GM12865 (cell line): ENCODE measurements around the gene ADAM23.

Experiments used
- DNase-seq: peaks from one replicate; pipeline ENCODE4 v3.0.0; 2010; ENCODE audit warnings: low read depth
- H3K4me3 ChIP-seq: 2 replicates; pipeline ENCODE4 v1.5.1; 2011; ENCODE audit warnings: mild to moderate bottlenecking, low read depth, low read length, control low read depth
- TF ChIP-seq, protein P1 (sequence below): IDR thresholded peaks from 2 replicates; pipeline ENCODE4 v1.5.1; 2011; ENCODE audit warnings: low read length, control low read depth, low read depth, inconsistent platforms; ENCODE audit not compliant: insufficient read depth; ENCODE audit errors: missing control alignments

ADAM23 gene

DNA sequence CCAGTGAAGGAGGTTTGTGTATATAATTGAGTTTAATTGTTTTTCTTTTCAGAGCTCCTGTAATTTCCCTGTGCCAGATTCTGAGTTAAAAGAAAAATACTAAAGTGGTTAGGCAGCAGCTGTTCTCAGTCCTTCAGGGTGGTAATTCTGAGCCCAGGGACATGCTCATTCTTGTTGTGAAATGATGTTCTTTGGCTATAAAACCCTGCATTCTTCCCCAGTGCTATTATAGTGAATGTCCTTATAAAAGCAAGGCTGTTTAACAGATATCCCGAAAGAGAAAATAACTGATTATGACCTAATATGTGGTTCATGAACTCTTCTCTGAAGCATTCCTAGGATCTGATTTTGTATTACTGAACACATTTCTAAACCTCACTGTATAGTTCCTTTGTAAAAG lies 34.0 kb downstream of the ADAM23 start:
- no peak overlapping the region for H3K4me3 ChIP-seq
- TF ChIP-seq, protein P1, sequence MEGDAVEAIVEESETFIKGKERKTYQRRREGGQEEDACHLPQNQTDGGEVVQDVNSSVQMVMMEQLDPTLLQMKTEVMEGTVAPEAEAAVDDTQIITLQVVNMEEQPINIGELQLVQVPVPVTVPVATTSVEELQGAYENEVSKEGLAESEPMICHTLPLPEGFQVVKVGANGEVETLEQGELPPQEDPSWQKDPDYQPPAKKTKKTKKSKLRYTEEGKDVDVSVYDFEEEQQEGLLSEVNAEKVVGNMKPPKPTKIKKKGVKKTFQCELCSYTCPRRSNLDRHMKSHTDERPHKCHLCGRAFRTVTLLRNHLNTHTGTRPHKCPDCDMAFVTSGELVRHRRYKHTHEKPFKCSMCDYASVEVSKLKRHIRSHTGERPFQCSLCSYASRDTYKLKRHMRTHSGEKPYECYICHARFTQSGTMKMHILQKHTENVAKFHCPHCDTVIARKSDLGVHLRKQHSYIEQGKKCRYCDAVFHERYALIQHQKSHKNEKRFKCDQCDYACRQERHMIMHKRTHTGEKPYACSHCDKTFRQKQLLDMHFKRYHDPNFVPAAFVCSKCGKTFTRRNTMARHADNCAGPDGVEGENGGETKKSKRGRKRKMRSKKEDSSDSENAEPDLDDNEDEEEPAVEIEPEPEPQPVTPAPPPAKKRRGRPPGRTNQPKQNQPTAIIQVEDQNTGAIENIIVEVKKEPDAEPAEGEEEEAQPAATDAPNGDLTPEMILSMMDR, result no peak
- DNase-seq, result no peak

- no peak for DNase-seq
Measured at GRCh38 chr2:206478340-206478739, 35.0 kb downstream of the ADAM23 start.

DNA sequence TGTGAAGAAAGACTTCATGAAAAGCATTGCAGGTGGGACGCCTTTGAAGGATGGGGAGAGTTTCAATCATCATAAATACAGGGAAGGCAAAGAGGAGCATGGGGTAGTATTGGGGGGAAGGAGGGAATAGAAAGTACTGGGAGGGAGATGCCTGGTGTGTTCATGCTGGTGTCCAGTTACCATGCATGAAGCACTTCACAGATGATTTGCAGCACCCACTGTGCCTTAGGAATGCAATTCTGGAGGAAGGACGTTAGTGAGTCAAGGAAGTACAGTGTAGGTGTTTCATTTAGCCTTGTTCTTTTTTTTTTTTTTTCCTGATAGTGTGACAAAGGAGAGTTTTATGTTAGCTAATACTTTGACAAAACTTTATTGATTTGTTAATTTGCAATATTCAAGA lies 36.8 kb downstream of the ADAM23 start:
- DNase-seq, result no peak
- TF ChIP-seq, protein P1, result no peak
- no peak overlapping the region for H3K4me3 ChIP-seq

More at GRCh38 chr2:206478340-206478739, 35.0 kb downstream of the ADAM23 start:
- H3K4me3 ChIP-seq, result no peak overlapping the region
- TF ChIP-seq, protein P1, result no peak

DNA sequence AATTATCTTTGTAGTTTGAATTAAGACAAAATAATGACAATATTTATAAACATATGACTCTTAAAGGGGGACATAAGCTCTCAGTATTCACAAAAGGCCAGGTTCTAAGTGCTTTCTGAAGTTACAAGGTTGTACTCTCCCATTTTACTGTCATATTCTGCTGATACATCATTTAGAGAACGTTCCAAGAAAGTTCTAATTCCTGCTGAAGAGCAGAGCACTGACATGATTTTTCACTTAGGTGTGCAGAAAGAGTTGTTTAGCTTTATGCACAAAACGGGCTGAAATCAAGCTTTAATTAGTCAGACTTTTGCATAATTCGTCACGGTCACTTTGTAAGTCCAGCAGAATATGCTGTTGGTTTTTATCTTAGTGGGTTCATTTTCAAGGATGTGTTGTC lies 37.3 kb downstream of the ADAM23 start:
- TF ChIP-seq, protein P1, result no peak
- H3K4me3 ChIP-seq, result no peak overlapping the region
- no peak for DNase-seq

DNA sequence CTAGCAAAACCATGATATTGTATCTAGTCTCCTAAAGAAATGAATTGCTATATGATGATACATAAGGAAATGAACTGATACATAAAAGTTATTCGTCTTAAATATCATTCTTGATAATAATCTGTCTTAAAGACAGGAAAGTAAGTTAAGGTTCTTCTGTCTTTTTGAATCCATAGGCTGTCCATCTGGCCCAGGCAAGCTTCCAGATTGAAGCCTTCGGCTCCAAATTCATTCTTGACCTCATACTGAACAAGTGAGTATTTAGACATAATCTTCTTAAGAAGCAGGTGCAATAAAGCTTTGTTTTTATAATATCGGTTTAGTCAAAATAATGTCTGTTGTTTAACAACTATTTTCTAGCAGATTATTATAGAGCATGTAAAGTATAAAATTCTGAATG lies 37.7 kb downstream of the ADAM23 start:
- TF ChIP-seq, protein P1, result no peak
- no peak overlapping the region for H3K4me3 ChIP-seq
- no peak for DNase-seq

DNA sequence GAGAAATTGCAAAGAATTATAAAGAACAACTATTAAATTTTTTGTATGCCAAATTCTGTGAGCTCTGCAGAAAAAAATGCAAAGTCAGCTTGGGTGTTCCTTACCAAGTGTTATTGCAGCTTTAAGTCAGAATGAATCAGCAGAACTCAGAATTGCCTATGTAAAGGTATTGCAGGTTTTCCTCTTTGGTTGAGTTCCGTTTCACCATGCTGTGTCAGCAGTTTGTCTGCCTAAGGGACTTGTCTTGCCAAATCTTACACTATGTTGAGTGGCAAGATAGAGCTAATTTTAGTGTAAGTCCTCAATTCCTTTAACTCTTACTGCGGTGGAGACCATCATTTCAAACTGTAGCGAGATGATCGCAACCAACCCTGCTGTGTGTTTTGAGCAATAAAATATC lies 38.8 kb downstream of the ADAM23 start:
- no peak overlapping the region for H3K4me3 ChIP-seq
- TF ChIP-seq, protein P1, result no peak
- no peak for DNase-seq

DNA sequence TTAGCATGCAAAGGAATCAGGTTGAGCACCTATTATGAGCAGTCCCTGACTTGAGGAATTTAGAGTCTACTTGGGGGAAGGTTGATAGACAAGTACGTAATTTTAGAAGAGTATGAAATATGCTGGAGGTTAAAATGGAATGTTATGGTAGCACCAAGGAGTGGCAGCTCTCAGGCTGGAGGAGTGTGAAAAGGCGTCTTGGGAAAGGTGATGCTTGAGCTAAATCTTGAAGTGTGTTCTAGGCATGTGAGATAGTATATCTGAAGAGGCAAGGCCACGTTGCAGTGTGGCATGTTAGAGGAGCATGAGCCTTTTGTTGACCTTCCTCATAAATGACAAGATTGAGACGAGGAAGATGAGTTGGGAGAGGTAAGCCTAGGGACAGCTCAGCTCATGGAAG lies 39.3 kb downstream of the ADAM23 start:
- H3K4me3 ChIP-seq, result no peak overlapping the region
- TF ChIP-seq, protein P1, result no peak
- DNase-seq, result no peak
